H9 (cell line): ENCODE results near the gene COPS9. TPM values are rescaled to one million over a fixed set of nuclear protein-coding genes. Genes with fewer than 3 reads are reported as not detected.
A peak's percentile ranks its signal among the peaks of the same experiment; 100 is the strongest.

Source experiments
- DNase-seq: peaks from one replicate; pipeline ENCODE4 v3.0.0-alpha.2; 2017
- H2AFZ ChIP-seq: one replicate; pipeline ENCODE4 v1.6.1; 2013; ENCODE audit warnings: mild to moderate bottlenecking, low read length, control low read depth, moderate library complexity
- H2AK5ac ChIP-seq: 2 replicates; pipeline ENCODE4 v1.6.1; 2013; ENCODE audit warnings: low read length, control low read depth, mixed read lengths; ENCODE audit not compliant: insufficient read length
- H2BK120ac ChIP-seq: one replicate; pipeline ENCODE4 v1.6.1; 2013; ENCODE audit warnings: low read depth, mild to moderate bottlenecking, low read length, control low read depth, inconsistent platforms; ENCODE audit not compliant: poor library complexity, severe bottlenecking
- H2BK12ac ChIP-seq: 2 replicates; pipeline ENCODE4 v1.6.1; 2013; ENCODE audit warnings: low read length, control low read depth, mixed read lengths, low read depth; ENCODE audit not compliant: insufficient read length
- H2BK15ac ChIP-seq: 2 replicates; pipeline ENCODE4 v1.6.1; 2013; ENCODE audit warnings: low read depth, low read length, control low read depth
- H2BK20ac ChIP-seq: one replicate; pipeline ENCODE4 v1.6.1; 2013; ENCODE audit warnings: low read depth, mild to moderate bottlenecking, low read length, control low read depth, inconsistent platforms; ENCODE audit not compliant: poor library complexity, severe bottlenecking
- H2BK5ac ChIP-seq: 2 replicates; pipeline ENCODE4 v1.6.1; 2013; ENCODE audit warnings: low read length, control low read depth, mixed read lengths; ENCODE audit not compliant: insufficient read length
- H3K14ac ChIP-seq: 2 replicates; pipeline ENCODE4 v1.6.1; 2013; ENCODE audit warnings: low read length, control low read depth; ENCODE audit not compliant: insufficient read depth
- H3K18ac ChIP-seq: 2 replicates; pipeline ENCODE4 v1.6.1; 2013; ENCODE audit warnings: low read depth, mild to moderate bottlenecking, mixed read lengths, low read length, control low read depth; ENCODE audit not compliant: insufficient read length
- H3K23ac ChIP-seq: 2 replicates; pipeline ENCODE4 v1.6.1; 2013; ENCODE audit warnings: low read length, control low read depth, mixed read lengths, low read depth; ENCODE audit not compliant: insufficient read length
- H3K23me2 ChIP-seq: 2 replicates; pipeline ENCODE4 v1.6.1; 2013; ENCODE audit warnings: low read depth, mild to moderate bottlenecking, mixed read lengths, low read length, control low read depth; ENCODE audit not compliant: insufficient read length, poor library complexity, severe bottlenecking
- H3K27ac ChIP-seq: 2 replicates; pipeline ENCODE4 v1.5.1; 2013; ENCODE audit warnings: low read length, control low read depth, mixed read lengths, low read depth; ENCODE audit not compliant: insufficient read length
- H3K27me3 ChIP-seq: 2 replicates; pipeline ENCODE4 v1.6.1; 2013; ENCODE audit warnings: low read length, control low read depth, inconsistent platforms; ENCODE audit not compliant: insufficient read depth
- H3K4ac ChIP-seq: 2 replicates; pipeline ENCODE4 v1.6.1; 2013; ENCODE audit warnings: low read depth, mild to moderate bottlenecking, control low read depth, inconsistent platforms, low read length, moderate library complexity
- H3K4me1 ChIP-seq: 2 replicates; pipeline ENCODE4 v1.6.1; 2013; ENCODE audit warnings: low read length, control low read depth, inconsistent platforms; ENCODE audit not compliant: insufficient read depth
- H3K4me2 ChIP-seq: 2 replicates; pipeline ENCODE4 v1.6.1; 2013; ENCODE audit warnings: low read length, control low read depth, mixed read lengths; ENCODE audit not compliant: insufficient read length, insufficient read depth
- H3K56ac ChIP-seq: 2 replicates; pipeline ENCODE4 v1.6.1; 2013; ENCODE audit warnings: low read depth, mild to moderate bottlenecking, mixed read lengths, low read length, control low read depth; ENCODE audit not compliant: insufficient read length
- H3K79me1 ChIP-seq: 2 replicates; pipeline ENCODE4 v1.6.1; 2013; ENCODE audit warnings: low read depth, mild to moderate bottlenecking, moderate library complexity, low read length, control low read depth, inconsistent platforms; ENCODE audit not compliant: insufficient read depth, poor library complexity, severe bottlenecking
- H3K79me2 ChIP-seq: 2 replicates; pipeline ENCODE4 v1.6.1; 2013; ENCODE audit warnings: low read length, control low read depth, inconsistent platforms; ENCODE audit not compliant: insufficient read depth
- H3K9ac ChIP-seq: 2 replicates; pipeline ENCODE4 v1.6.1; 2013; ENCODE audit warnings: low read length, control low read depth, mixed read lengths; ENCODE audit not compliant: insufficient read length; ENCODE audit errors: extremely low read depth
- H3K9me3 ChIP-seq: one replicate; pipeline ENCODE4 v1.6.1; 2013; ENCODE audit warnings: low read depth, low read length, inconsistent platforms; ENCODE audit not compliant: control insufficient read depth
- H3T11ph ChIP-seq: one replicate; pipeline ENCODE4 v1.6.1; 2013; ENCODE audit warnings: mild to moderate bottlenecking, low read length, control low read depth, inconsistent platforms
- H4K20me1 ChIP-seq: one replicate; pipeline ENCODE4 v1.6.1; 2013; ENCODE audit not compliant: control insufficient read depth, insufficient read length, insufficient read depth
- H4K5ac ChIP-seq: 2 replicates; pipeline ENCODE4 v1.6.1; 2013; ENCODE audit warnings: low read depth, mild to moderate bottlenecking, mixed read lengths, low read length, control low read depth; ENCODE audit not compliant: insufficient read length
- H4K8ac ChIP-seq: replicated peaks from 2 replicates; pipeline ENCODE4 v1.6.1; 2013; ENCODE audit warnings: low read length, control low read depth, mixed read lengths, low read depth; ENCODE audit not compliant: insufficient read length
- H4K91ac ChIP-seq: 2 replicates; pipeline ENCODE4 v1.6.1; 2013; ENCODE audit warnings: low read depth, mild to moderate bottlenecking, moderate library complexity, mixed read lengths, low read length, control low read depth; ENCODE audit not compliant: insufficient read length
- H3K27ac Mint-ChIP-seq, 3 experiments: 2 replicates in 2 of 3; 3 replicates in 1 of 3; pipeline ENCODE4 v1.8.0; 2020 to 2021; ENCODE audit warnings: mixed read lengths in 3 of 3, mild to moderate bottlenecking in 1 of 3, moderate library complexity in 1 of 3
- H3K27me3 Mint-ChIP-seq: 2 replicates; pipeline ENCODE4 v1.8.0; 2021; ENCODE audit warnings: low read depth, mild to moderate bottlenecking, moderate library complexity, mixed read lengths
- H3K36me3 Mint-ChIP-seq, 3 experiments: 2 replicates in 2 of 3; 3 replicates in 1 of 3; pipeline ENCODE4 v1.8.0; 2020 to 2021; ENCODE audit warnings: low read depth in 3 of 3, mixed read lengths in 3 of 3; ENCODE audit not compliant: insufficient read depth in 1 of 3
- H3K4me1 Mint-ChIP-seq, 2 experiments: 2 replicates each; pipeline ENCODE4 v1.8.0; 2020; ENCODE audit warnings: mixed read lengths in 2 of 2
- H3K4me3 Mint-ChIP-seq, 2 experiments: 2 replicates in 1 of 2; 3 replicates in 1 of 2; pipeline ENCODE4 v1.8.0; 2020 to 2021; ENCODE audit warnings: mild to moderate bottlenecking in 2 of 2, mixed read lengths in 2 of 2, moderate library complexity in 1 of 2
- H3K9me3 Mint-ChIP-seq, 2 experiments: 2 replicates in 1 of 2; 3 replicates in 1 of 2; pipeline ENCODE4 v1.8.0; 2020; ENCODE audit warnings: mild to moderate bottlenecking in 2 of 2, mixed read lengths in 2 of 2, moderate library complexity in 1 of 2
- CTCF ChIP-seq: fragments of 200-600 bp; sonication (generic); conservative IDR thresholded peaks from 3 replicates; pipeline ENCODE4 v1.8.0; 2021; ENCODE audit warnings: antibody characterized with exemption, mild to moderate bottlenecking
- WGBS: extraction: QIAGEN DNeasy Blood & Tissue Kit; methylation state at CpG from one replicate; pipeline ENCODE4 v1.1.7; 2013; ENCODE audit warnings: missing lambda C conversion rate, low lambda C conversion rate, mixed read lengths; ENCODE audit not compliant: insufficient read length; ENCODE audit errors: extremely low coverage; 5-methylcytosine and 5-hydroxymethylcytosine counted together
- total RNA-seq: library from RNA; stranded (reverse); gene quantifications from 2 replicates; pipeline ENCODE4 v1.2.1, GENCODE V29; 2021

Gene COPS9
- total RNA-seq, 1 experiment from 2014 or later: 142 TPM

- H4K91ac ChIP-seq: no peak overlapping the region
- H3K4me1 Mint-ChIP-seq: peaks cover 0 to 8% of the 10 kb centered on the region in 2 experiments; a peak in 1 of 4 replicates
- H3T11ph ChIP-seq: no peak overlapping the region
- no peak overlapping the region for H4K5ac ChIP-seq
- H2BK20ac ChIP-seq: no peak overlapping the region
- no peaks in the 10 kb centered on the region for H3K27me3 ChIP-seq
- H2BK12ac ChIP-seq: no peak overlapping the region
- no peaks in the 10 kb centered on the region for H3K9me3 Mint-ChIP-seq
- peak; percentile 42; the same call in 2 of the 3 replicates for TF ChIP-seq CTCF
- H2BK15ac ChIP-seq: no peak overlapping the region
- H2AK5ac ChIP-seq: no peak overlapping the region
- H2AFZ ChIP-seq: no peak overlapping the region
- WGBS: no CpG with 5 or more reads among the region's 3 CpGs
- H3K36me3 Mint-ChIP-seq: no peaks in the 10 kb centered on the region
- no peak overlapping the region for H3K18ac ChIP-seq
- H3K9me3 ChIP-seq: no peaks in the 10 kb centered on the region
- no peak overlapping the region for H3K14ac ChIP-seq
- H3K23ac ChIP-seq: no peak overlapping the region
- no peaks in the 10 kb centered on the region for H3K23me2 ChIP-seq
- H3K79me1 ChIP-seq: no peaks in the 10 kb centered on the region
- H2BK120ac ChIP-seq: no peak overlapping the region
- H3K27ac ChIP-seq: no peak overlapping the region
- H3K56ac ChIP-seq: no peak overlapping the region
- no peaks in the 10 kb centered on the region for H3K79me2 ChIP-seq
- no peak overlapping the region for H4K8ac ChIP-seq
- peaks cover 8% of the 10 kb centered on the region for H3K27me3 Mint-ChIP-seq
- H3K4me1 ChIP-seq: no peaks in the 10 kb centered on the region
- no peaks in the 10 kb centered on the region for H4K20me1 ChIP-seq
- no peak overlapping the region for H3K4ac ChIP-seq
- DNase-seq: peak; percentile 60
- no peak overlapping the region for H2BK5ac ChIP-seq
- H3K4me3 Mint-ChIP-seq: no peak overlapping the region
- H3K4me2 ChIP-seq: no peak overlapping the region
- no peak overlapping the region for H3K9ac ChIP-seq
- 0 out of 7 replicates have a peak overlapping the region, but pooled peaks of 1 of the 3 experiments have one; percentile 11 for H3K27ac Mint-ChIP-seq
These were observed 42.5 kb upstream of the COPS9 start for GRCh38 chr2:240178564-240178963.
